Endothelial cell (in vitro differentiated cells): ENCODE data around the gene TSHZ2. TPM values are rescaled to one million over a fixed set of nuclear protein-coding genes. Genes with fewer than 3 reads are reported as not detected.

ENCODE experiments used
- DNase-seq: peaks from one replicate; pipeline ENCODE4 v3.0.0; 2021; ENCODE audit warnings: low spot score
- H3K27ac Mint-ChIP-seq: one replicate; pipeline ENCODE4 v1.8.0; 2021; ENCODE audit warnings: mixed read lengths, inconsistent platforms; ENCODE audit not compliant: unreplicated experiment
- H3K27me3 Mint-ChIP-seq: one replicate; pipeline ENCODE4 v1.8.0; 2021; ENCODE audit warnings: mild to moderate bottlenecking, moderate library complexity, mixed read lengths, inconsistent platforms; ENCODE audit not compliant: unreplicated experiment
- H3K36me3 Mint-ChIP-seq: one replicate; pipeline ENCODE4 v1.8.0; 2021; ENCODE audit warnings: mild to moderate bottlenecking, low read depth, mixed read lengths, inconsistent platforms; ENCODE audit not compliant: unreplicated experiment
- H3K4me1 Mint-ChIP-seq: one replicate; pipeline ENCODE4 v1.8.0; 2021; ENCODE audit warnings: mild to moderate bottlenecking, mixed read lengths, inconsistent platforms; ENCODE audit not compliant: unreplicated experiment
- H3K4me3 Mint-ChIP-seq: one replicate; pipeline ENCODE4 v1.8.0; 2021; ENCODE audit warnings: mild to moderate bottlenecking, mixed read lengths, inconsistent platforms; ENCODE audit not compliant: unreplicated experiment
- H3K9me3 Mint-ChIP-seq: one replicate; pipeline ENCODE4 v1.8.0; 2021; ENCODE audit warnings: mixed read lengths, inconsistent platforms; ENCODE audit not compliant: unreplicated experiment
- CTCF ChIP-seq: fragments of 200-600 bp; sonication (generic); IDR thresholded peaks from one replicate; pipeline ENCODE4 v1.5.0; 2021; ENCODE audit warnings: antibody characterized with exemption; ENCODE audit not compliant: unreplicated experiment
- total RNA-seq: library from RNA; stranded (reverse); fragmentation: NEBNext Ultra II Directional; extraction: Animal tissue kit (Norgen Biotek cat#: 25700); gene quantifications from one replicate; pipeline ENCODE4 v1.2.1, GENCODE V29; 2021; ENCODE audit not compliant: unreplicated experiment

Gene TSHZ2
- total RNA-seq, 1 donor from 2014 or later: 2.3 TPM

GRCh38 chr20:53247468-53248103 is 275.4 kb downstream of the TSHZ2 start:
- Mint-ChIP-seq H3K4me1 (peaks cover 3% of the 10 kb centered on the region), H3K27me3 (peaks cover 5% of the 10 kb centered on the region), H3K27ac (no peak overlapping the region)

GRCh38 chr20:53250456-53250855 is 278.3 kb downstream of the TSHZ2 start:
- Mint-ChIP-seq H3K4me3 (no peak overlapping the region), H3K27me3 (peaks cover 1% of the 10 kb centered on the region), H3K9me3 (no peaks in the 10 kb centered on the region), H3K4me1 (peaks cover 3% of the 10 kb centered on the region), H3K36me3 (peaks cover 12% of the 10 kb centered on the region), H3K27ac (no peak overlapping the region)
- no peak for TF ChIP-seq CTCF
- no peak for DNase-seq

More at GRCh38 chr20:53247468-53248103, 275.4 kb downstream of the TSHZ2 start:
- Mint-ChIP-seq H3K36me3 (no peaks in the 10 kb centered on the region), H3K9me3 (no peaks in the 10 kb centered on the region), H3K4me3 (no peak overlapping the region)
- no peak for DNase-seq
- TF ChIP-seq CTCF: no peak

GRCh38 chr20:53252002-53252401 is 279.8 kb downstream of the TSHZ2 start:
- no peak overlapping the region for H3K27ac Mint-ChIP-seq
- H3K27me3 Mint-ChIP-seq: peaks cover 1% of the 10 kb centered on the region
- no peak overlapping the region for H3K4me3 Mint-ChIP-seq
- TF ChIP-seq CTCF: no peak
- no peaks in the 10 kb centered on the region for H3K9me3 Mint-ChIP-seq
- H3K4me1 Mint-ChIP-seq: peaks cover 3% of the 10 kb centered on the region
- DNase-seq: no peak
- peaks cover 13% of the 10 kb centered on the region for H3K36me3 Mint-ChIP-seq

- Mint-ChIP-seq H3K4me1 (peaks cover 3% of the 10 kb centered on the region), H3K9me3 (no peaks in the 10 kb centered on the region), H3K4me3 (no peak overlapping the region), H3K36me3 (peaks cover 14% of the 10 kb centered on the region), H3K27me3 (peaks cover 1% of the 10 kb centered on the region), H3K27ac (no peak overlapping the region)
- DNase-seq: no peak
- TF ChIP-seq CTCF: no peak
Observed at GRCh38 chr20:53253668-53254067, 281.5 kb downstream of the TSHZ2 start.

- Mint-ChIP-seq H3K36me3 (peaks cover 14% of the 10 kb centered on the region), H3K27ac (no peak overlapping the region), H3K27me3 (peaks cover 1% of the 10 kb centered on the region), H3K9me3 (no peaks in the 10 kb centered on the region), H3K4me1 (no peaks in the 10 kb centered on the region), H3K4me3 (no peak overlapping the region)
- DNase-seq: no peak
- TF ChIP-seq CTCF: no peak
Observed at GRCh38 chr20:53255102-53255710, 283.0 kb downstream of the TSHZ2 start.
